GM21723 (cell line): ENCODE results near the gene SLU7.
A peak's percentile ranks its signal among the peaks of the same experiment; 100 is the strongest.

ENCODE experiments used
- ATAC-seq: cut with Tn5 transposase; IDR thresholded peaks from one replicate; pipeline ENCODE4 v1.9.1; 2021; ENCODE audit warnings: mild to moderate bottlenecking, moderate library complexity; ENCODE audit not compliant: unreplicated experiment

Gene SLU7

GRCh38 chr5:160418561-160419457 is at the start of gene SLU7:
SLU7 (minus strand) TSS chr5:160419081; CDS start chr5:160415294, 3,787 bp downstream.
- peak; percentile 77 for ATAC-seq

GRCh38 chr5:160468363-160468975 is 49.6 kb upstream of the SLU7 start:
- no peak for ATAC-seq

- peak; percentile 91 for ATAC-seq
Observed at GRCh38 chr5:160467555-160468362, 48.9 kb upstream of the SLU7 start.

- peak; percentile 9 for ATAC-seq
Observed at GRCh38 chr5:160466889-160467554, 48.1 kb upstream of the SLU7 start.

- no peak for ATAC-seq
Observed at GRCh38 chr5:160466116-160466515, 47.2 kb upstream of the SLU7 start.

GRCh38 chr5:160464466-160464797 is 45.6 kb upstream of the SLU7 start:
- no peak for ATAC-seq

GRCh38 chr5:160463740-160464465 is 45.0 kb upstream of the SLU7 start:
- no peak for ATAC-seq

- ATAC-seq = no peak
Observed at GRCh38 chr5:160463227-160463626, 44.3 kb upstream of the SLU7 start.

- ATAC-seq = peak; percentile 21
Observed at GRCh38 chr5:160462167-160462566, 43.3 kb upstream of the SLU7 start.

GRCh38 chr5:160461378-160461777 is 42.5 kb upstream of the SLU7 start:
- no peak for ATAC-seq

GRCh38 chr5:160460377-160461049 is 41.6 kb upstream of the SLU7 start:
- ATAC-seq = no peak

- peak; percentile 80 for ATAC-seq
Observed at GRCh38 chr5:160458806-160459800, 40.2 kb upstream of the SLU7 start.

- no peak for ATAC-seq
Observed at GRCh38 chr5:160457252-160457651, 38.4 kb upstream of the SLU7 start.

GRCh38 chr5:160456480-160457177 is 37.7 kb upstream of the SLU7 start:
- ATAC-seq = no peak

GRCh38 chr5:160455600-160455999 is 36.7 kb upstream of the SLU7 start:
- ATAC-seq = no peak

- no peak for ATAC-seq
Observed at GRCh38 chr5:160453751-160454150, 34.9 kb upstream of the SLU7 start.

GRCh38 chr5:160452795-160453194 is 33.9 kb upstream of the SLU7 start:
- ATAC-seq = no peak

- ATAC-seq = no peak
Observed at GRCh38 chr5:160452036-160452435, 33.2 kb upstream of the SLU7 start.
